GM21717 (cell line): ENCODE data around the gene CCT6A.
"Not testable (repeated sequence)": the region's sequence is repeated elsewhere in the genome, so short reads cannot be mapped to it uniquely, and the experiment has no call there.

Source experiments
- ATAC-seq: cut with Tn5 transposase; IDR thresholded peaks from one replicate; pipeline ENCODE4 v1.9.1; 2021; ENCODE audit warnings: mild to moderate bottlenecking, moderate library complexity; ENCODE audit not compliant: unreplicated experiment

CCT6A gene, protein sequence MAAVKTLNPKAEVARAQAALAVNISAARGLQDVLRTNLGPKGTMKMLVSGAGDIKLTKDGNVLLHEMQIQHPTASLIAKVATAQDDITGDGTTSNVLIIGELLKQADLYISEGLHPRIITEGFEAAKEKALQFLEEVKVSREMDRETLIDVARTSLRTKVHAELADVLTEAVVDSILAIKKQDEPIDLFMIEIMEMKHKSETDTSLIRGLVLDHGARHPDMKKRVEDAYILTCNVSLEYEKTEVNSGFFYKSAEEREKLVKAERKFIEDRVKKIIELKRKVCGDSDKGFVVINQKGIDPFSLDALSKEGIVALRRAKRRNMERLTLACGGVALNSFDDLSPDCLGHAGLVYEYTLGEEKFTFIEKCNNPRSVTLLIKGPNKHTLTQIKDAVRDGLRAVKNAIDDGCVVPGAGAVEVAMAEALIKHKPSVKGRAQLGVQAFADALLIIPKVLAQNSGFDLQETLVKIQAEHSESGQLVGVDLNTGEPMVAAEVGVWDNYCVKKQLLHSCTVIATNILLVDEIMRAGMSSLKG

GRCh38 chr7:56051339-56052191 lies at the start of gene CCT6A, which contains the start of gene PSPH:
CCT6A (plus strand) TSS chr7:56051765; CDS start chr7:56051849, 84 bp downstream.
PSPH (minus strand) TSS chr7:56051444; CDS start chr7:56021212, 30,232 bp downstream.
- ATAC-seq: peak; percentile 95

DNA sequence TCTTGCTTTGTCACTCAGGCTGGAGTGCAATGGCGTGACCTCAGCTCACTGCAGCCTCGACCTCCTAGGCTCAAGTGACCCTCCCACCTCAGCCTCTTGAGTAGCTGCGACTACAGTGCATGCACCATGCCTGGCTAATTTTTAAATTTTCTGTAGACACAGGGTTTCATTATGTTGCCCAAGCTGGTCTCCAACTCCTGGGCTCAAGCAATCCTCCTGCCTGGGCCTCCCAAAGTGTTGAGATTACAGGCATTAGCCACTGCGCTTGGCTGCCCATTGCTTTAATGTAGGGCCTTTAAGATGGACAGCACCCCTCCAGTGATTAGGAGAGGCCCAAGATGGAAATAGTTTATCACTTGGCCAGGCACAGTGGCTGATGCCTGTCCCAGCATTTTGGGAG lies 47.8 kb upstream of the CCT6A start:
- ATAC-seq: no peak

GRCh38 chr7:56007167-56007652 lies 44.4 kb upstream of the CCT6A start:
- no peak for ATAC-seq

- ATAC-seq: no peak
Observed at GRCh38 chr7:56007891-56008290, 43.7 kb upstream of the CCT6A start.

DNA sequence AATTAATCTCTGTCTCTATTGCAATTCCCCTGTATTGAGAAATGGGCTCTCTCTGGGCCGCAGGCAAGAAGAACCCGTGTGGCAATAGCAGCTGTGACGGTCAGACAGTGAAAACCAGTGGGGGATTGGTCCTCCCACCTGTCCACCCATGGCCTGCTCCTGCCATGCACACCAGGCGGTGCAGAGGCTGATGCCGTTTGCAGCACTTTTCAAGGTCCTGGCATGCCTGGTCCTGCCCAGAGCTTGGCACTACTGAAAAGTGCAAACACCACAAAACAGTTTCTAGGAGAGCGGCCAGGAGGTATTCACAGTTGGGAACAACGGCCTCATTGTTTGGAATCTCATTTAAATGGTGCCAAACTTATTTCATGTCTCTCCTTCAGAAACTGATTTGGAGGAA lies 41.9 kb upstream of the CCT6A start:
- ATAC-seq: no peak

GRCh38 chr7:56017015-56017414 lies 34.5 kb upstream of the CCT6A start:
- not testable (repeated sequence) for ATAC-seq

DNA sequence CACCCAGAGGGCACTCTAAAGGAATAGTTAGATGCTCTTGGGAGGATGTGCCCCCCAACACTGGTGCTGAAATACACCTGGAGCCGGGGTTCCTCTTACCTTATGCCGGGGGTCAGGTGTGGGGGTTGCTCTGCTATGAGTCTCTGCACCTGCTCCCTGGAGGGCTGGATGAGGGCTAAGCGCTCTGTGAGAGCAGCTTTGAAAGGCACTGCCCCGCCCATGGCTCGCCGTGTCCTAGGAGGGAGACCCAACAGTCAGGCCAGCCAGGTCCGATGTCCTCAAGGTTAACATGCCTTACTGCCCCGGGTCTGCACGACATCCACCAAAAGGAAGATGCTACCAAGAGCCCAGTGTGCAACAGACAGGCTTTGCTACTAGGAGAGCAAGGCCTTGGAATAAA lies 32.1 kb upstream of the CCT6A start:
- ATAC-seq: no peak

DNA sequence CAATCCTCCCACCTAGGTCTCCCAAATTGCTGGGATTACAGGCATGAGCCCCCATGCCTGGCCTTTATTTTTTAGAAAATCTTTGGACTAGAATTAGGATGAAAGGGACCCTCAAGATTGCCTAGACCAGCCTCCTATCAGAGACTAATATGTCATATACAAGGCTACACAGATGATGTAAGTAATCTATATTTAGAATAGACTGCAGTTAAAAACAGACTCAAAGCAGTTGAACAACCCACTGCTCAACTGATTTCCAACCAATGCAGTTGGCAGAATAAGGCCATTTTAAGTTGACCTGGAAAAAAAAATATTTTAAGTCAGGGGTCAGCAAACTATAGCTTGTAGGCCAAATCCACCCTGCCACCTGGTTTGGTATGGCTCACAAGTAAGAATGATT lies 28.1 kb upstream of the CCT6A start:
- no peak for ATAC-seq

- ATAC-seq: no peak
Observed at GRCh38 chr7:56026538-56026937, 25.0 kb upstream of the CCT6A start.

DNA sequence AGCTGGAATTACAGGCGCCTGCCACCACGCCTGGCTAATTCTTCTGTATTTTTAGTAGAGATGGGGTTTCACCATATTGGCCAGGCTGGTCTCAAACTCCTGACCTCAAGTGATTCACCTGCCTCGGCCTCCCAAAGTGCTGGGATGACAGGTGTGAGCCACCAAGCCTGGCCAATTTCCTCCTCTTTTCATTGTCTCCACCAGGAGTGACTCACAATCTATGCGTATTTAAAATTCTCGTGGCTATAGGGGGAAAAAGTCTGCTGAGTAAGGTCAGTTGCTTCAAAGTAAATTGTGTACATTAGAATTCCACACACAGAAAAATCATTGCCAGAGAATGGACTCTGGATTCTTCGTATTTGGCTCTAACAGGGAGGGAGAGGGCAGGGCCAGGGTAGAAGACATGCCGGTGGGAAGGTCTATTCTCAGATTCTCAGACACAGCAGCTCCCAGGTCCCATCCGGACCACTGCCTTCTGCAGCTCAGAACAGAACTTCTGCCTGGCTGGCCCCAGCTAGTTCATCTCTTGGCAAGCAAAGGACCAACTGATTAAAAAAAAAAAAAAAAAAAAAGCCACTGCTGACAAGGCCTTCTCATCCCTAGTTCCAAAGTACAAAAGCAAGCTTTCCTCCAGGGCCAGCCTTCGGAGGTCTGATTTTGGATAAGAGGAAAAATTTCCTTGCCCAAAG lies 22.5 kb upstream of the CCT6A start:
- no peak for ATAC-seq

DNA sequence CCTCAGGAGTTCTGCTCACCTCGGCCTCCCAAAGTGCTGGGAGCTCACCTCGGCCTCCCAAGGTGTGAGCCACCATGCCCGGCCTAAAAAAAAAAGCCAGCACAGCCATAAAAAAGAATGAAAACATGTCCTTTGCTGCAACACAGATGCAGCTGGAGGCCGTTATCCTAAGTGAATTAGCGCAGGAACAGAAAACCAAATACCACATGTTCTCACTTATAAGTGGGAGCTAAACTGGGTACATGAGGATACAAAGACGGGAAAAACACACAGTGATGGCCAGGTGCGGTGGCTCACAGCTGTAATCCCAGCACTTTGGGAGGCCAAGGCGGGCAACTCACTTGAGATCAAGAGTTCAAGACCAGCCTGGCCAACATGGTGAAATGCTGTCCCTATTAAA lies 21.2 kb upstream of the CCT6A start:
- ATAC-seq: no peak

DNA sequence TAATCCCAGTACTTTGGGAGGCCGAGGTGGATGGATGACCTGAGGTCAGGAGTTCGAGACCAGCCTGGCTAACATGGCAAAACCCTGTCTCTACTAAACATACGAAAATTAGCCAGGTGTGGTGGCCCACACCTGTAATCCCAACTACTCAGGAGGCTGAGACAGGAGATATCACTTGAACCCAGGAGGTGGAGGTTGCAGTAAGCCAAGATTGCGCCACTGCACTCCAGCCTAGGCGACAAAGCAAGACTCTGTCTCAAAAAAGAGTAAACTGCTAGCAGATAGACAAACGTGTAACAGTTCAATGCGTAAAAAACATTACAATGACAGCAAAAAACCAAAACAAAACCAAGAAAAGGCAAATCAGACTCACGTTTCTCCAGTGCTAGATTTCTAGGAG lies 20.0 kb upstream of the CCT6A start:
- ATAC-seq: not testable (repeated sequence)

DNA sequence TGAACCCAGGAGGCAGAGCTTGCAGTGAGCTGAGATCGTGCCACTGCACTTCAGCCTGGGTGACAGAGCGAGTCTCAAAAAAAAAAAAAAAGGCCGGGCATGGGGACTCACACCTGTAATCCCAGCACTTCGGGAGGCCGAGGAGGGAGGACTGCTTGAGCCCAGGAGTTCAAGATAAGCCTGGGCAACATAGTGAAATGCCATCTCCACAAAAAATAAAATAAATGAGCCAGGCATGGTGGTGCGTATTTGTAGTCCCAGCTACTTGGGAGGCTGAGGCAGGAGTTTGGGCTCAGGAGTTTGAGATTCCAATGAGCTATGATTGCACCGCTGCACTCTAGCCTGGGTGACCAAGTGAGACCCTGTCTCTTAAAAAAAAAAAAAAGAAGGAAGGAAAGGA lies 19.0 kb upstream of the CCT6A start:
- ATAC-seq: not testable (repeated sequence)

- ATAC-seq: peak; percentile 96
Observed at GRCh38 chr7:56033671-56034432, 17.7 kb upstream of the CCT6A start.

GRCh38 chr7:56040730-56041129 lies 10.8 kb upstream of the CCT6A start:
- ATAC-seq: no peak

DNA sequence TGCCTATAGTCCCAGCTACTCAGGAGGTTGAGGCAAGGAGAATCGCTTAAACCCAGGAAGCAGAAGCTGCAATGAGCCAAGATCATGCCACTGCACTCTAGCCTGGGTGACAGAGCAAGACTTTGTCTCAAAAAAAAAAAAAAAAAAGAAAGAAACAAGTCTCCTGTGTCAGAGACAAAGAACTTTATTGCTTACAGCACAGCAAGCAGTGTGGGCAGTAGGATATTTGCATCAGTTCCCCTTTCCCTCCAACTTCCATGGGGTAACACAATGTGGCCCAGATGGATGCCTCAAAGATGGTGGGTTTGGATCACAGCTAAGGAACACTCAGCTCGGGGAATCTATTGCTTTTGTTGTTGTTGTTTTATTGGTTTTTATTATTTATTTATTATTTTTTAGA lies 5.8 kb upstream of the CCT6A start:
- not testable (repeated sequence) for ATAC-seq

DNA sequence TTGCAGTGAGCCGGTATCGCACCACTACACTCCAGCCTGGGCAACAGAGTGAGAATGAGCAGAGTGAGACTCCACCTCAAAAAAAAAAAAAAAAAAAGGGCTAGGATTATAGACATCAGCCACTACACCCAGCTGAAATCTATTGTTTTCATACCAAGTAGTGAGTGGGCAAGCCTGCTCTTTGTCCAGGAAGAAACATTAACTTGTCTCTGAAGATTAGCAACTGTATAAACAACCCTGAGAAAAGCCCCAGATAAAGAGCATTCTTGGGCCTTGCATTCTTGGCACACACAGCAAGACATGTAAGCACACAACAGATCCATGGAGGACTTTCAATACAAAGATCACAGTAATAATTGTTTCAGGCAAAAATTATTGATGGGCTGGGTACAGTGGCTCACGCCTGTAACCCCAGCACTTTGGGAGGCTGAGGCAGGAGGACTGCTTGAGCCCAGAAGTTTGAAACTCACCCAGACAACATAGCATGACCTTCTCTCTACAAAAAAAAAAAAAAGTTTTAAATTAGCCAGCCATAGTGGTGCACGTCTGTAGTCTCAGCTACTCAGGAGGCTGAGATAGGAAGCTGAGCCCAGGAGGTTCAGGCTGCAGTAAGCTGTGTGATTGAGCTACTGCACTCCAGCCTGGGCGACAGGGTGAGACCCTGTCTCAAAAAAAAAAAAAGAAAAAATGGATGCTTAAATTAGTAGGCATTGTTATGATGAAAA lies 4.7 kb upstream of the CCT6A start:
- ATAC-seq: no peak

GRCh38 chr7:56047446-56048116 lies 4.0 kb upstream of the CCT6A start:
- ATAC-seq: not testable (repeated sequence)

GRCh38 chr7:56048245-56048644 lies 3.3 kb upstream of the CCT6A start:
- no peak for ATAC-seq
